Smooth muscle cell (in vitro differentiated cells): Measurements from ENCODE around the gene RRH. TPM values are rescaled to one million over a fixed set of nuclear protein-coding genes. Genes with fewer than 3 reads are reported as not detected.

Experiments
- DNase-seq: peaks from one replicate; lab custom pipeline; 2025; ENCODE audit not compliant: unreplicated experiment; lab: John Stamatoyannopoulos, UW
- H2AFZ ChIP-seq: fragments of 200-600 bp; sonication (generic); 2 replicates; pipeline ENCODE4 v1.6.0; 2016; ENCODE audit warnings: antibody characterized with exemption, low read depth, mild to moderate bottlenecking
- H3F3A ChIP-seq: fragments of 200-600 bp; sonication (generic); 2 replicates; pipeline ENCODE4 v1.6.0; 2017; ENCODE audit warnings: antibody characterized with exemption, low read depth
- H3K27ac ChIP-seq: fragments of 200-600 bp; sonication (generic); 2 replicates; pipeline ENCODE4 v1.5.1; 2016; ENCODE audit warnings: low read depth, mild to moderate bottlenecking
- H3K27me3 ChIP-seq: fragments of 200-600 bp; sonication (generic); 2 replicates; pipeline ENCODE4 v1.6.1; 2016; ENCODE audit warnings: low read depth, mild to moderate bottlenecking
- H3K36me3 ChIP-seq: fragments of 200-600 bp; sonication (generic); 2 replicates; pipeline ENCODE4 v1.5.1; 2016; ENCODE audit warnings: low read depth
- H3K4me1 ChIP-seq: fragments of 200-600 bp; sonication (generic); 2 replicates; pipeline ENCODE4 v1.5.1; 2016; ENCODE audit warnings: low read depth
- H3K4me2 ChIP-seq: fragments of 200-600 bp; sonication (generic); 2 replicates; pipeline ENCODE4 v1.6.0; 2016; ENCODE audit warnings: mild to moderate bottlenecking
- H3K4me3 ChIP-seq: fragments of 200-600 bp; sonication (generic); 2 replicates; pipeline ENCODE4 v1.5.1; 2016; ENCODE audit warnings: mild to moderate bottlenecking
- H3K79me2 ChIP-seq: fragments of 200-600 bp; sonication (generic); 2 replicates; pipeline ENCODE4 v1.6.0; 2016; ENCODE audit warnings: low read depth, mild to moderate bottlenecking
- H3K9ac ChIP-seq: fragments of 200-600 bp; sonication (generic); 2 replicates; pipeline ENCODE4 v1.6.0; 2016; ENCODE audit warnings: low read depth
- H3K9me3 ChIP-seq: fragments of 200-600 bp; sonication (generic); replicated peaks from 2 replicates; pipeline ENCODE4 v1.5.1; 2016; ENCODE audit warnings: low read depth
- H4K20me1 ChIP-seq: fragments of 200-600 bp; sonication (generic); 2 replicates; pipeline ENCODE4 v1.6.0; 2016; ENCODE audit warnings: low read depth
- CTCF ChIP-seq: fragments of 200-600 bp; sonication (generic); IDR thresholded peaks from 2 replicates; pipeline ENCODE4 v1.5.1; 2017; ENCODE audit warnings: borderline replicate concordance, mild to moderate bottlenecking, antibody characterized with exemption; ENCODE audit not compliant: insufficient read depth, poor library complexity, severe bottlenecking
- WGBS: methylation state at CpG from one replicate; pipeline ENCODE4 v1.1.7; 2016; ENCODE audit warnings: low lambda C conversion rate; 5-methylcytosine and 5-hydroxymethylcytosine counted together
- polyA plus RNA-seq: library from polyadenylated mRNA; unstranded; fragments of >200 nt; fragmentation: Nextera tagmentation; extraction: Ambion mirVana; gene quantifications from 2 replicates; pipeline ENCODE4 v1.2.1, GENCODE V29; 2016
- total RNA-seq: library from RNA; depleted of rRNA; stranded (reverse); fragments of >200 nt; gene quantifications from 2 replicates; pipeline ENCODE4 v1.2.3, GENCODE V29; 2014

RRH gene
- total and polyA plus RNA-seq, 2 experiments from 2014 or later = not detected

- no peak overlapping the region for H3K27ac ChIP-seq
- H3F3A ChIP-seq = no peaks in the 10 kb centered on the region
- H3K4me2 ChIP-seq = no peak overlapping the region
- no peaks in the 10 kb centered on the region for H3K9me3 ChIP-seq
- H4K20me1 ChIP-seq = no peaks in the 10 kb centered on the region
- H2AFZ ChIP-seq = no peak overlapping the region
- no peak overlapping the region for H3K9ac ChIP-seq
- H3K27me3 ChIP-seq = no peaks in the 10 kb centered on the region
- no peaks in the 10 kb centered on the region for H3K36me3 ChIP-seq
- H3K4me1 ChIP-seq = no peaks in the 10 kb centered on the region
- DNase-seq = no peak
- TF ChIP-seq CTCF = no peak
- no peaks in the 10 kb centered on the region for H3K79me2 ChIP-seq
- WGBS = 80% methylated on average over 7 of the region's 7 CpGs
- H3K4me3 ChIP-seq = no peak overlapping the region
These were observed 52.0 kb downstream of the RRH start for GRCh38 chr4:109879636-109880314.

DNA sequence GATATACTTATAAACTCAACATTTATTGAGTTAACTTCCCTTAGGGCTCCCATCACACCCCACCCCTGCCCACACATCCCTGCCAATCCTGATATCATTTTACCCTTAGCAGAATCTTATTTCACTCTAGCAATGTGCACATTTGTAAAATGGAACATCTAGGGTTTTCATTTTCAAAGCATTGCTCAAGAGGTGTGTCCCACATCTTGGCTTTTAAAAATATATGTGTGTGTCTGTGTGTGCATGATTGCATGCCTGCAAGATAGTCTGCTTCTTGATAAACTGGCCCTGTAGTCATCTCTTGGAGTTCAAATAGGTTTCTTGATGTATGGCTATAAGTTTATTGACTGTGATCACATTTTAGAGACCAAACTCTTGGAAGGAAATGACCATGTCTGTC, 58.5 kb downstream of the RRH start:
- no peak for DNase-seq

DNA sequence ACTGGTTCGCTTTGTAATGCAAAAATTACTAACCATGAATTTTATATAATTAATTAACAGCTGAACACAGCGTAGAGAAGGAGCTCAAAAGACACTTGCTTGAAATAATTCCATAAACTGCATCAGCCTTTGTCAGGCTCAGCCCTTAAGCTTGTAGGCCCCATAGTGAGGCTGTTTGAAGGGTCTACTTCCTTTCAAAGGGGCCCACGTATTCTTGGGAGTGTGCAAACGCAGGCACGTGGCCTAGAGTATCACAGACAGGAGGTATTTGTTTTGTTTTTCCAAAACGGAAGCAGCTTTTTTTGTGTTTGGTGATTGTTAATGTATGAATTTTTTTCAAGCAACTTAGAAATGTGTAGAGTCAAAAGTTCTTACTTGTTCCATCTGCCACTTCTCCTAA, 59.3 kb downstream of the RRH start:
- Histone ChIP-seq H3K9me3 (no peaks in the 10 kb centered on the region), H3K27me3 (no peaks in the 10 kb centered on the region), H2AFZ (no peak overlapping the region), H3K79me2 (no peaks in the 10 kb centered on the region), H3K27ac (no peak overlapping the region), H4K20me1 (no peaks in the 10 kb centered on the region), H3F3A (no peaks in the 10 kb centered on the region), H3K9ac (no peak overlapping the region), H3K36me3 (no peaks in the 10 kb centered on the region), H3K4me2 (no peak overlapping the region), H3K4me3 (no peak overlapping the region), H3K4me1 (no peaks in the 10 kb centered on the region)
- TF ChIP-seq CTCF = no peak
- DNase-seq = no peak
- WGBS = 77% methylated on average over 6 of the region's 6 CpGs

More for the DNA sequence above, 58.5 kb downstream of the RRH start:
- Histone ChIP-seq H3K9me3 (no peaks in the 10 kb centered on the region), H3K9ac (no peak overlapping the region), H3K27me3 (no peaks in the 10 kb centered on the region), H3F3A (no peaks in the 10 kb centered on the region), H2AFZ (no peak overlapping the region), H3K4me2 (no peak overlapping the region), H4K20me1 (no peaks in the 10 kb centered on the region), H3K4me3 (no peak overlapping the region), H3K36me3 (no peaks in the 10 kb centered on the region), H3K79me2 (no peaks in the 10 kb centered on the region), H3K4me1 (no peaks in the 10 kb centered on the region), H3K27ac (no peak overlapping the region)
- TF ChIP-seq CTCF = no peak

GRCh38 chr4:109890076-109890475, 62.3 kb downstream of the RRH start:
- no peak overlapping the region for H3K9ac ChIP-seq
- no peak for TF ChIP-seq CTCF
- no peaks in the 10 kb centered on the region for H3K27me3 ChIP-seq
- H3K4me3 ChIP-seq = no peak overlapping the region
- no peaks in the 10 kb centered on the region for H3F3A ChIP-seq
- H2AFZ ChIP-seq = no peak overlapping the region
- no peak overlapping the region for H3K4me2 ChIP-seq
- H3K9me3 ChIP-seq = no peaks in the 10 kb centered on the region
- no peak for DNase-seq
- H3K79me2 ChIP-seq = no peaks in the 10 kb centered on the region
- H3K27ac ChIP-seq = no peak overlapping the region
- H3K36me3 ChIP-seq = no peaks in the 10 kb centered on the region
- H3K4me1 ChIP-seq = no peaks in the 10 kb centered on the region
- H4K20me1 ChIP-seq = no peaks in the 10 kb centered on the region

Other genes starting within 250 kb of the RRH start
- 31.2 and 42.7 TPM in 2 replicates for gene CASP6, start 124.5 kb upstream of the RRH start, total RNA-seq
- gene CASP6, start 124.5 kb upstream of the RRH start, polyA plus RNA-seq = 34.8 and 39.5 TPM in 2 replicates
- 17.7 and 36.8 TPM in 2 replicates for gene PLA2G12A, start 97.9 kb upstream of the RRH start, total RNA-seq
- gene PLA2G12A, start 97.9 kb upstream of the RRH start, polyA plus RNA-seq = 56.5 and 57.6 TPM in 2 replicates
- gene CFI, start 26.0 kb upstream of the RRH start, total RNA-seq = 0.63 and 3.0 TPM in 2 replicates
- gene CFI, start 26.0 kb upstream of the RRH start, polyA plus RNA-seq = 1.1 and 1.4 TPM in 2 replicates
- gene GAR1, start 12.2 kb upstream of the RRH start, total RNA-seq = 11.1 and 12.3 TPM in 2 replicates
- gene GAR1, start 12.2 kb upstream of the RRH start, polyA plus RNA-seq = 30.3 and 41.4 TPM in 2 replicates
- gene LRIT3, start 20.1 kb downstream of the RRH start, total RNA-seq = 0.04 and 0.40 TPM in 2 replicates
- gene LRIT3, start 20.1 kb downstream of the RRH start, polyA plus RNA-seq = 0.26 TPM in 1 of 2 replicates, not detected in the other
- 9.5 and 15.2 TPM in 2 replicates for gene EGF, start 84.9 kb downstream of the RRH start, total RNA-seq
- gene EGF, start 84.9 kb downstream of the RRH start, polyA plus RNA-seq = 0.72 and 2.0 TPM in 2 replicates